Stimulated activated naive CD8-positive, alpha-beta T cell treated with anti-CD3 and anti-CD28 coated beads, Interleukin-15, Interleukin-2, amounts not matched to agents 100 U/mL and 50 U/mL, for 24 hours (primary cell): ENCODE data around the gene EXOC6.
A peak's percentile ranks its signal among the peaks of the same experiment; 100 is the strongest.

ENCODE experiments used
- ATAC-seq: fragments of 150-1000 bp; cut with Tn5 transposase; one replicate; pipeline ENCODE4 v1.10.0; 2021
- DNase-seq: peaks from one replicate; pipeline ENCODE4 v3.0.0; 2021

EXOC6 gene

DNA sequence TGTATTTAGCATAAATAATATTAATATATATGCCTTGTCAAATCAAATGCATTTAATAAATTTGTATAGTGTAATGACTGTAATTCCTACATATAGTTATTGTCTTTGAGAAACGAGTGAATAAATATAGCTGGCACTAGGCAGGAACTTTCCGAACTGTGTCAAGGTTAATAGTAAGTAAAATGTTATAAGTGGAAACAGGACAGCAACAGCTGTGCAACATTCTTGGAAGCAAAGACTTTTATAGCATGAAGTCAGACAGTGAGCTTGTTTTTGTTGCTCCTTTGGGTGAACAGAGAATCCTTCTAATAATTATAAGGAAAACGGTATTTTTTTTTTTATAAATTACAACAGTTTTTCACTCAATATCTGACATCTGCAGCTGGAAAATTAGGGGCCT lies 14.0 kb upstream of the EXOC6 start:
- DNase-seq: no peak
- no peak for ATAC-seq

GRCh38 chr10:92834986-92835385 lies 13.3 kb upstream of the EXOC6 start:
- no peak for ATAC-seq

DNA sequence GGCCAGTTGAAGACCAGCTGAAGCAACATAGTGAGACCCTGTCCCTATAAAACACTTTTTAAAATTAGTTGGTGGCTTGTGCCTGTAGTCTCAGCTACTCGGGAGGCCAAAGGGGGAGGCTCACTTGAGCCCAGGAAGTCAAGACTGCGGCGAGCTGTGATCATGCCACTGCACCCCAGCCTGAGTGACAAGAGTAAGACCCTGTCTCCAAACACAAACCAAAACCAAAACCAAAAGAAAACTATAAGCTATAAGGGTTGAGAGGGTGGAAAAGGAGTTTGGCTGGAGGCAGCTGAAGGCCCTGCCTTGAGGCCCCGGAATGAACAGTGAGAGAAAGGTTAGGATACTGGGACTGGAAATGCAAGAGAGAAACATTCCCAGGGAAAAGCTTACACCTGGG lies 10.9 kb upstream of the EXOC6 start:
- DNase-seq (no peak), ATAC-seq (no peak)

More at GRCh38 chr10:92834986-92835385, 13.3 kb upstream of the EXOC6 start:
- DNase-seq: no peak

DNA sequence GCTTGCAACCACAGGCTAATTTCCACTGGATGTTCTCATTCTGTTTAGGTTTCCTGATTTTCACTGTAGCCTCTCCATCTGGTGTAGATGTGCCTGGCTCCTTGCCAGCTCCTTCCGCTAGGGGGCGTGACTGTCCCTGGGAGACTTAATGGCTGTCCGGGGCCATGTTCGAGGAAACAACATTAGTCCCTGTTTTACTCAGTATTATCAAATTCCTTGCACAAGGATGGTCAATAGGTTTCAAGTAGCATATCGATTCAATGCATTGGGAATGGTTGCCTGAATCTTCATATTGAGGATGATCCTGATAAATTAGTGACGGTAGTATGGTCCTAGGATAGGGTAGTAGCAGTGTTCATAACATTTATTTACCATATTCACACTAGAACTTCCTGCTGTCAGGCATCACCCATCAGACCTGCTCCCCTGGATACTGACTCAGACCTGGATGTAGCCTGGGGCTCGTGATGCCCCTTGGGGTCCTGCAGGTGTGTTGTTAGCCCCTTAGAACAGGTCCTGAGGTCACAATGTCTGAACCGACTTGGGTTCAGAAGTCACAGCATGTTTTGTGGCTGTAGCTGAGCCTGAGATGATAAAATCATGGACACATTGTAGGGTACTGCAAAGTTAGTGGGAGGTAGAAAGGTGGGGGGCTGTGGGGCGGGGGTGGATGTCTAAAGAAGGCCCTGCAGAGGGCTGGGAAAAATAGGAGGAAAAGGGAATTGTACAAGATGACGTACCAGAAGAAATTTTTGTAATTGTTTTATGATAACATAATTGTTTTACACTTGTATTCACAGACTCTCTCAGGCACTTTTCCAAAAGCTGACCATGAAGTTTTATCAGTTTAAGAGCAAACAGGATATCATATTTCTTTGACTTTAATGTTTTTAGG lies 8.9 kb upstream of the EXOC6 start:
- peak; percentile 75 for DNase-seq
- ATAC-seq: peak; percentile 32

- no peak for DNase-seq
- no peak for ATAC-seq
Measured at GRCh38 chr10:92844746-92845145, 3.6 kb upstream of the EXOC6 start.

GRCh38 chr10:92845921-92846320 lies 2.4 kb upstream of the EXOC6 start:
- ATAC-seq (no peak), DNase-seq (no peak)

GRCh38 chr10:92846344-92846743 lies 2.0 kb upstream of the EXOC6 start:
- ATAC-seq (no peak), DNase-seq (no peak)

DNA sequence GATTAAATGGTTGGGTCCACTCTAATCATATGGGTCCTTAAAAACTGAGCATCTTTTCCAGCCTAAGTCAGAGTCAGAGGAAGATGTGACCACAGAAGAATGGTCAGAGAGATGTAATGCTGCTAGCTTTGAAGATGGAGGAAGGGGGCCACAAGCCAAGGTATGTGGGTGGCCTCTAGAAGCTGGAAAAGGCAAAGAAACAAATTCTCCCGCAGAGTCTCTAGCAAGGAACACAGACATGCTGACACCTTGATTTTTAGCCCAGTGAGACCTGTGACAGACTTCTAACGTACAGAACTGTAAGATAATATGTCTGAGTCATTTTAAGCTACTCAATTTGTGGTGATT lies 1.5 kb upstream of the EXOC6 start:
- DNase-seq (no peak), ATAC-seq (peak; percentile 12)

DNA sequence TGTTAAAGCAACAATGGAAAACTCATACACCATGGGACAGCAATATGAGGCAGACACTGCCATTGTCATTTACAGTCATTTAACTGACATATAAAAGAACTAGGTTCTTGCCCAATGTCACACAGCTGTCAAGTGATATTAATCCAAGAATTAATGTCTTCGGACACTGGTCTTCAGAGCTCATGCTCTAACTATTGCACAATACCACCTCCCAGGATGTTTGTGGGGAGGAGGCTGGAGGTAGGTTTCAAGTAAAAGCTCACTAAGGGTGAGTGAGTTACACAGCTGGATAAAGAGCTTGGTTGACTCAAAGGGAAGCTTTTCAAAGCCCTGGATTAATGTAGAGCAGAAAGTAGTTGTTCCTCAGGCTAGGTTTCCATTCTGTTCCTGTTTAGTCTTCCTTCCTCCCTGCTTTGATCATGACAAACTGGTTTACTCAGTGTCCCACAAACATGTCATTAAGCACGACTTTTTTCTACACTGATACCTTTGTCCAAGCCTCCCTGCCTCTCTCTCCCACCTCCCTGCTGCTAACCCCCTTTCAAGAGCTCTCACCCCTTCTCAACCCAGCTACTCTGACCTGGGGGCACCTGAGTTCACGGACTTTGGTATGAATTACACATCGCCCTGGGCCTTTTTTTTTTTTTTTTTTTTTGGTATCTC lies 987 bp upstream of the EXOC6 start:
- DNase-seq (no peak), ATAC-seq (no peak)

DNA sequence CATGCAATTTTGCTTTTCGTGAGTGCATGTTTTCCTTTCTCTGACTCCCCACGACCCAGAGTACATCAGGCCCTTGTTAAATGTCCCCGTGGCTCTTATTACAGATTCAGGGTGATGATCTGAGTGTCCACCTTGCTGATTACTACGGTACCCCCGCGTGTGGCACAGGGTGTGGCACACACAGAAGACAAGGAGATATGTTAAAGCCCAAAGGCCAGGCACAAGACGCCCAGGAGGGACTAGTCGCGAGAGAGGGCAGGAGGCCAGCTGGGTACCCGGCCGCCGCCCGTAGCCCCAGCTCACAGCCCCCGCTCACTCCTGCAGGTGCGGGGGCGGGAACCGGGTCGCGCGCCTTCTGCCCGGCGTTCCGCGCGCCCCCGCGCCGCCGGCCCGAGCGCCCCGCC lies 281 bp upstream of the EXOC6 start:
- no peak for DNase-seq
- ATAC-seq: peak; percentile 41

DNA sequence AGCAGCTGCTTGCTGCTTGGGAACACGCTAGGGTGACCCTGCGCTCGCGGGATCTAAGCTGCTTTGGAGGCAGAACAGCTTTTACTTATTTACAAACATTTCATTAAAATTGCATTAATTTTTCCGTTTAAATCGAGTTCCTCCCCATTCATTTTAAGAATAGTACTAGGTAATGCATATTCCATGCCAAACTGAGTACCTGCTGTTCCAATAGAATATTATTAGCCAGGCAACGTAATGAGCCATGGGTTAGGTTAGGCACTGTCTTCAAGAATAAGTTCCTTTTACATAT lies 860 bp downstream of the EXOC6 start:
- no peak for DNase-seq
- ATAC-seq: peak; percentile 2

- DNase-seq (no peak), ATAC-seq (no peak)
Measured at GRCh38 chr10:92849576-92850090, 1.3 kb downstream of the EXOC6 start.

DNA sequence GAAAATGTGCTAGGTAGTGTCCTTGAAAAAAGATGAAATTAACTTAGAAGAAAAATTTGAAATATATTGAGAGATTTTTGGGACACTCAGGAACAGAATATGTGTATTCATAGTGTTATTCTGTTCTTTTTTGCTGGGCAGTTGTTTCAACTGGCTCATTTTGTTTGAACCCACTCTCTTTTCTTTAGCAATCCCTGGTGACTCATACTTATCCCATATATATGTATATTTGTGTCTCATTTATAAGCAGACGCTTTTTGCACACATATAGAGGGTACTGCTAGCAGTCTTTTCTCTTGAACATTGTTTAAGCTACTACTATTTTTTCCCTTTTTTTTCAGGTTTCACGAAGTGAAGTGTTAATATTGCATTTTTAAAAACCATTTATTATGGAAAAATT lies 1.9 kb downstream of the EXOC6 start:
- ATAC-seq: no peak
- no peak for DNase-seq

GRCh38 chr10:92851003-92851402 lies 2.7 kb downstream of the EXOC6 start:
- ATAC-seq (no peak), DNase-seq (no peak)

DNA sequence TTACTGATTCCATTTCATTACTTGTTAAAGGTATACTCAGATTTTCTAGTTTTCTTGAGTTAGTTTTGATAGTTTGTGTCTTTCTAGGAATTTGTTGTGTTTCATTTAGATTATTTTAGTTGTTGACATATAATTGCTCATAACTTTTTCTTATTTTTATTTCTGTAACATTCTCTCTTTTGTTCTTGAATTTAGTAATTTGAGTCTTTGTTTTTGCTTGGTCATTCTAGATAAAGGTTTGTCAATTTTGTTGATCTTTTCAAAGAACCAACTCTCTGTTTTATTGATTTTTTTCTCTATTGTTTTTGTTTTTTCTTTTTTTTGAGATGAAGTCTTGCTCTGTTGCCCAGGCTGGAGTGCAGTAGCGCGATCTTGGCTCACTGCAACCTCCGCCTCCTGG lies 7.2 kb downstream of the EXOC6 start:
- no peak for DNase-seq
- no peak for ATAC-seq

DNA sequence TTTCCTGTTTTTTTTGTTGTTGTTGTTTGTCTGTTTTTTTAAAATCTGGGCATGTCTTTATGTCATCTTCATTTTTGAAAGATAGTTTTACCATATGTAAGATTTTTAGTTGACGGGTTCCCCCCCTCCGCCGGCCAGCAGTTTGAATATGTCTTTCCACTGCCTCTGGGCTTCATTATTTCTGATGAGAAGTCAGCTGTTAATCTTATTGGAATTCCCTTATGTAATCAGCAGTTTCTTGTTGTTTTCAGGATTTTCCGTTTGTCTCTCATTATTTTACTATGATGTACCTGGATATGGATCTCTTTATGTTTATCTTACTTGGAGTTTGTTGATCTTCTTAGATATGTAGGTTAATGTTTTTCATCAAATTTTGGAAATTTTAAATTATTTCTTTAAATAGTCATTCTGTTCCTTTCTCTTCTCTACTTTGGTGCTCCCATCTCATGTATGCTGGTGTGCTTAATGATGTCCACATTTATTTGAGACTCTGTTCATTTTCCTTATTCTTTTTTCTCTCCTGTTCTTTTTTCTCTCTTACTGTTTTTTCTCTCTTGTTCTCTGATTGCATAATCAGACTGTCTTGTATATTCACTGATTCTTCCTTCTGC lies 9.7 kb downstream of the EXOC6 start:
- no peak for DNase-seq
- ATAC-seq: no peak

DNA sequence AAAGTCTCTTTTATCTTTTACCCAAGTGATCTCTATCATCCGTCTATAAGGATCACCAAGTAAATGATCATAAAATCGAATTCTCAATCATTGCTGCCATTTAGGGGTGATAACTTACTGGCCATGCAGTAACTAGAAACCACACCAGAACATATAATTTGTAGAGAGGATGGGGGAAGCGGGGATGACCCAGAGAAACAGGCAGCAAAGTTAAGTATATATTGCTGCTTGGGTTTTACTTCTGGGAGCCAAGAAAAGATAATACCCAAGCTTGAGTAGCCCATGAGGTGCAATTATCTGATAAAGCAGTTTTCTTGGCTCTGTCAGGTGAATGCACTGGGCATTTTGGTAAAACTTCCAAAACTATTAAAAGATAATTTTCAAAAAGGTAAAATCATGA lies 18.9 kb downstream of the EXOC6 start:
- ATAC-seq (no peak), DNase-seq (no peak)

DNA sequence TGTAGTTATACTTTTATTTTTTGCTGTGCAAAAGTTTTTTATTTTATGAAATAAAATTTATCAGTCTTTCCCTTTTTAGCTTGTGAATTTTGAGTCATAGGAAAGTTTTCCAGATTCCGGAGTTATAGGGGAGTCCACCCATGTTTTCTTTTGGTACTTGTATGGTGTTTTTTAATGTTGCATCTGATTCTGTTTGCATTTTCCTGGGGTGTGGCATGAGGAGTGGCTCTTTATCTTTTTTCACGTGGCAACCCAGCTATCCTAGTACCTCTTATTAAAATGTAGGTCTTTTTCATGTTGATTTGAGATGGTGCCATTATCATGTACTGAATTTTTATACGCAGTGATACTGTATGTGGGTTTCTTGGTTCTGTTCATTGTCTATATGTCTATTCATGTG lies 19.7 kb downstream of the EXOC6 start:
- DNase-seq: no peak
- ATAC-seq: no peak

DNA sequence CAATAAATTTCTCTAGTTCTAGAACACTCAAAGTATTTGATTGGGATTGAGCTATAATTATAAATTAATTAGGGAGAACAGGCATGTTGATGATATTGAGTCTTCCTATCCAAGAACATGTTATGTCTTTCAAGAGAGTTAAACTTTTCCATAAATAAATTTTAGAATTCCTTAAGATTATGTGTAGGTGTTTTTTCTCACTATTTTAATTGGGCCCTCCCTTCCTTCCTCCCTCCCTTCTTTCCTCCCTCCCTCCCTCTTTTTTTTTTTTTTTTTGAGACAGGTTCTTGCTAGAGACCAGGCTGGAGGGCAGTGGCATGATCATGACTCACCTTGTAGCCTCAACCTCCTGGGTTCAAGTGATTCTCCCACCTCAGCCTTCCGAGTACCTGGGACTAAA lies 20.2 kb downstream of the EXOC6 start:
- no peak for DNase-seq
- ATAC-seq: no peak

- ATAC-seq (no peak), DNase-seq (no peak)
Measured at GRCh38 chr10:92873029-92873428, 24.7 kb downstream of the EXOC6 start.

DNA sequence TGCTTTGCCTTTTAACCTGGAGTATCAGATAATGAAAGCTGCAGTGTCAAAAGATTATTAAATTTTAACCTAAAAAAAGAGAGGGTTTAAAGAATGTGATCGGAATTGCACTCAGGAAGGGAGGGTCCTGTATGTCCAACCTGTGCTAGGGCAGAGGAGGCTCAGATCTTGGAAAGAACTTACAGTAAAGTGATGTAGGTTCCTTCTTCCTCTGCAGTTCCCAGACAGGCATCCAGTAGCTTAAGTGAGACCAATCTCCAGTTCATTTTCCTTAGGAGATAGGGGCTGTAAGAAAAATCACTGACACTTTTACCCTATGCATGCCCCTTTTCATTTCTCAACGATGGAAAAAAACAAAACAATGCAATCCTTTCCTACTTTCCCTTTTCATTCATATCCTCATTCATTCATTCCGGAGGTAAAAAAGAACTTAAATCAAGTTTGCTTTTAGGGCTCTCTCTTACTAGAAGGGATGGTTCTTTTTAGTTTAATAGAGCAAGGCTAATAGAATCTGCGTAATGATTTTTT lies 28.3 kb downstream of the EXOC6 start:
- ATAC-seq: no peak
- no peak for DNase-seq

DNA sequence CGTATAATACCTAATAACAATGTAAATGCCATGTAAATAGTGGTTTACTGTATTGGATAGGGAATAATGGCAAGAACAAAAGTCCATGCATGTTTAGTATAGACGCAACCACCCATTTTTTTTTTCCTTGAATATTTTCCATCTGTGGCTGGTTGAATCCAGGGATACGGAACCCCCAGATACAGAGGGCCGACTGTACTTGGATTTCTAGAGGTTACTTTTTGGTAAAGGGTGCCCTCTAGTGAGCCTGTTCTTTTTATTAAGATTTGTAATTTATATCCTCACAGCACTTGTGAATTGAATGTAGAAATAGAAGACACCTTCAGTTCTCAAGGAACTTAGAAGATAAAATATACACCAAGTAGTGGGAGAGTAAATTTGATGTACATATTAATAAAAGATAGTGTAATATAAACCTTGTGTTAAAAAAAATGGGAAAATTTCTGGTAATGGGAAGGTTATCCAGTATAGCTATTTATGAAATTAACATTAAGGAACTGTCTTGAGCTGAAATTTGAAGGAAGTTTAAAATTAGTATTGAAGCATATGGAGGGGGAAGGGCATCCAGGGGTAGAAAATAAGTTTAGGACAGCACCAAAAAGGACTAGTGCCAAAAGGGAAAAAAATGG lies 32.0 kb downstream of the EXOC6 start:
- ATAC-seq (no peak), DNase-seq (no peak)

DNA sequence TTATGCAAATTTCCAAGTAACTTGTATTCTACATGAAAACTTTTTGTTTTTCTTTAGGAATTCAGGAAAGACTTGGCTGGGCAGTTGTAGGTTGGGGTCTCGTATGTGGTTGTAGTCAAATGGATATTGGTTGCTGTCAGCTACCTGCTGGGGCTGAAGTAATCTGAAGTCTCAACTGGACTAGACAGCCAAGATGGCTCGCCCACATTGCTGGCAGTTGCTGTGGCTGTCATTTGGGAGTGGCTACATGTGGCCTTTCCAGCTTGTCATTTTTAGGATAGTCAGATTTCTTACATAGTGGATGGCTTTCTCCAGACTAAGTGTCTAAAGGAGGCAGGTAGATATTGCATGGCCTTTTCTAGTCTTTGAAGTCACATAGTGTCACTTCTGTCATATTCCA lies 32.6 kb downstream of the EXOC6 start:
- no peak for ATAC-seq
- no peak for DNase-seq
